Ecto neural progenitor cell (in vitro differentiated cells): ENCODE results near the gene PKN1.
"Not testable (repeated sequence)": the region's sequence is repeated elsewhere in the genome, so short reads cannot be mapped to it uniquely, and the experiment has no call there.

Experiments used
- DNase-seq: peaks from one replicate; pipeline ENCODE4 v3.0.0-alpha.2; 2018; ENCODE audit warnings: low spot score

Gene PKN1

DNA sequence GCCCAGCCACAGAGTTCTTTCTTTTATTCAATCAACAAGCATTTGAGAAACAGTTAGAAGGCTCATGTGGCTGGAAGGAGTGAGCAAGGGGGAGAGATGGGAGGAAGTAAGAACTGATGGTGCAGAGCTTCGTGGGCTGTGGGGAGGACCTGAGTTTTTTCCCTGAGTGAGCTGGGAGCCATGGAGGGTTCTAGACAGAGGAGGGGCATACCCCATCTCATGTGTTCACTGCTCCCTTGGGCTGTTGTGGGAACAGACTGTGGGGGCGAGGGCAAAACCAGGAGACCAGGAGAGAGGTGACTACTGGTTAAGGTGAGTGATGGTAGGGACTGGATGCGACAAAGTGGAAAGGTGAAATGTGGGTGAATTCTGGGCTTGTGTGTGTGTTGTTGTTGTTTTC is 2.4 kb upstream of the PKN1 start:
- DNase-seq = no peak

DNA sequence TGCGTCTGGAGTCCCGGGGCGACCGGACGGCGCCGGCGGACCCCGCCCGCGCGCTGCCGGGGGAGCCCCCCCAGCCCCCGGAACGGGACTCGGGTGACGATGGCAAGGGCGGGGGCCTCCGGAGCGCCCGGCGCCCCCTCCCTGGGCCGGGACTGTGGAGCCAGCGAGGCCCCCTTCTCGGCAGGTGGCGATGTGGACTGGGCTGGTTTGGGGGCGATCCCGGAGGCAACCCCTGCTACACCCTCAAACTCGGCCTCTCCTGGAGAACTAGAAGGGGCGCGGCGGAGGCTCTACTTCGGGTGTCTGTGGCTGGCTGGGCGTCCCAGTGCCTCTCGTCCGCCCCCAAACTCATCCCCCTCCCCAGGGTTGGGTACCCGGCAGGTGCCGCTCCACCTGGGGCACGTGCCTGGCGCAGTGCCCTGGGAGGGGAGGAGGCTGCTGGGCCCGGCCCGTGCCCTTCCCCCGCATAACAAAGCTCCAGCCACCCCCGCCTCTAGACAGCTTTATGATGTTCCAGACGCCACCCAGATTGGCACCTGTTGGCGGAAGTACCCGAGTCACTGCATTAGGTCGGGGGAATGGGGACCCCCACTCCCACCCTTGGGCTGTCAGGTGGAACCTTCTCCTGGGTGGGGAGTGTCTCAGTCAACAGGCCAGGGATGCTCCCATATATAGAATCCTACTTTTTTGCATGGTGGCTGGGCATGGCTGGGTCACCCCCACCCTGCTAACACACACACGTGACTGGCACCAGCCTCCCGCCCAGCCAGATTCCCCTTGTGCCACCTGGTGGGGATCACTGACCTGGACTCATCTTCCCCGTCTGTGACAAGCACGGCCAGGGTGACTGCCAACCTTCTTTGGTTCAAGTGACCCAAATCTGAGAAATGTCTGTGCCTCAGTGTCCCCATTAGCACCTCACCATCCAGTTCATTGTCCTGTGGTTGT is 722 bp downstream of the PKN1 start:
- peak; percentile 60 for DNase-seq

DNA sequence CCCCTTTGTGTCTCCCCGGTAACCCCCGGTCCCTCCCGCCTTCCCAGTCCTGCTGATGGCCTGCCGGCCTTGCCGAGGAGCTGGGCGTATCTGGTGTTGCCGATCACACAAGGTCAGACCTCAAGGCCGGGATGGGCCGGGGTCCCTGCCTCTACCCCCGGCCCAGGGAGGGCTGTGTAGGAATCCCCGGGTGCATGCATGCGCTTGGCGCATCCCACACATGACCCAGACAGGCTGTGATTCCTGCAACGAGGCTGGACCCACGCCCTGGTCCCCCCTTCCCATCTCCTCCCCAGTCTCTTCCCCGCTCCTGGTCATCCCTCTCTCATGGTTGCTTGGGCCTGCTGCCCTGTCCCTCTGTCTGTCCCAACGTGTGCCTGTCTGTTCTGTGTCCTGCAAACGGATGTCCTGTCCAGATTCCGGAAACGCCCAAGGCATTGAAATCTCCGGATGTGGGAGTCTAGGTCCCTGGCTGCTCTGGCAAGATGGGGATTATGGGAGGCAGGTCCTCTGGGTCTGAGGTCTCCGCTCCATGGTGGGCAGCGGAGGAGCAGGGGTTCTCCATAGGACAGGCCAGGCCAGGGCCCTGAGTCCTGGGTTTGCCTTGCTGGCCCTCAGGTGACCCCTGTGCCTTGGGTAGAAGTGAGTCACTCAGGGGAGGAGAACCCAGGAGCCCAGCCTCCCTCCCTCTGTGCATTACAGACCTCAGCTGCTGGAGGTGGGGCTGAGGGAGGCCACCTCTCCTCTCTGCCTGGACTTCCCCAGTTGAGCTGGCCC is 1.6 kb downstream of the PKN1 start:
- no peak for DNase-seq

DNA sequence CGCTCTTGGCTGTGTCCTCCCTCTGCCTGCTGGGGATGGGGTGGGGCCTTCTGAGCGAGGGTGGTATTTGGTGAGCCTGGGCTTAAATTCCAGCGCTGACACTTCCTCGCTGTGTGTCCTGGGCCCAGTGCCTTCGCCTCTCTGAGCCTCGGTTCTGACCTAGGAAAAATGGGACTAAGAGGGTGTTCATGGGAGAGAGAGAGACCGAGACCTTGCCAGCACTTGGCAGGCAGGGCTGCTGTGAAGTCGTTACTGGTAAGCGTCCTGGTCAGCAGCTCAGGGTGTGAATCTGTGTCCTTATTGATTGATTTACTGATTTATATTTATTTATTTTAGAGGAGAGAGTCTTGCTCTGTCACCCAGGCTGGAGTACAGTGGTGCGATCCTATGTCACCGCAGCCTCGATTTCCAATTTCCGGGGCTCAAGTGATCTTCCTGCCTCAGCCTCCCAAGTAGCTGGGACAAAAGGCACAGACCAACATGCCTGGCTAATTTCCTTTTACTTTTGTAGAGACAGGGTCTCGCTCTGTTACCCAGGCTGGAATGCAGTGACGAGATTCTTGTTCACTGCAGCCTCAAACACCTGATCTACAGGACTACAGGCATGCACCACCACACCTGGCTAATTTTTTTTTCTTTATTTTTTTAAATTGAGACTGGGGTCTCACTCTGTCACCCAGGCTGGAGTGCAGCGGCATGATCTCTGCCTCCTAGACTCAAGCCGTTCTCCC is 2.4 kb downstream of the PKN1 start:
- DNase-seq = no peak

DNA sequence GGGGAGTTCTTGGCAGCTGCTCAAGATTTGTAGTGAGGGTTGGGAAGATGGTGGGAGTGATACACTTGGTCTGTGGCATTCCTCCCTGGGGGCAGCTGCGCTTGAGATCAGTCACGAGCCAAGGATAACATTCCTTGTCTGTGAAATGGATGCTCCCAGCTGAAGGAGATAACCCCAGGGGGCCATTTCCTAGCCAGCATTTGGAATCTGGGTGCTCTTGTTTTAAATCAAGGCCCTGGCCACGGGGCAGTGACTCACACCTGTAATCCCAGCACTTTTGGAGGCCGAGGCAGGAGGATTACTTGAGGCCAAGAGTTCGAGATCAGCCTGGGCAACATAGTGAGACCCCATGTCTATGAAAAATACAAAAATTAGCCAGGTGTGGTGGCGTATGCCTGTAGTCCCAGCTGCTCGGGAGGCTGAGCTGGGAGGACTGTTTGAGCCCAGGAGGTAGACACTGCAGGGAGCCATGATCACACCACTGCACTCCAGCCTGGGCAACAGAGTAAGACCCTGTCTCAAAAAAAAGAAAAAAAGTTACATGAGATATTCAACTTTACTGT is 4.6 kb downstream of the PKN1 start:
- no peak for DNase-seq

DNA sequence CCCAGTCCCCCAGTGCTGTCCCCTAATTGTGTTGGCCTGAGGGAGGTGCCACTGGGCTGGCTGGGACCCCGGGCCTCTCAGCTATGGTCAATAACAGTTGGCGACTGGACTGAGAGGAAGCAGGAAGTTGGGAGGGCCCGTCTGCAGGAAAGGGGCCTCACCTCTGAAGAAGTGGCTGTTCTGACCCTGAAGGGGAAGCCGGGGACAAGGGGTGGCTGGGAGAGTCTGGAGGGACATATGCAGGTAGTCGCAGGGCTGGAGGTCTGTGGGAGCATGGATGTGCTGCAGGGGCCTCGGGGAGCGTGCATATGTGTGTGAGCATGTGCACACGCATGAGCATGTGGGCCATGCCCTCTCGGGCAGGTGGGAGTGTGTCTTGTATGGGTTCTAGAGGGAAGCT is 5.9 kb downstream of the PKN1 start:
- DNase-seq = no peak

DNA sequence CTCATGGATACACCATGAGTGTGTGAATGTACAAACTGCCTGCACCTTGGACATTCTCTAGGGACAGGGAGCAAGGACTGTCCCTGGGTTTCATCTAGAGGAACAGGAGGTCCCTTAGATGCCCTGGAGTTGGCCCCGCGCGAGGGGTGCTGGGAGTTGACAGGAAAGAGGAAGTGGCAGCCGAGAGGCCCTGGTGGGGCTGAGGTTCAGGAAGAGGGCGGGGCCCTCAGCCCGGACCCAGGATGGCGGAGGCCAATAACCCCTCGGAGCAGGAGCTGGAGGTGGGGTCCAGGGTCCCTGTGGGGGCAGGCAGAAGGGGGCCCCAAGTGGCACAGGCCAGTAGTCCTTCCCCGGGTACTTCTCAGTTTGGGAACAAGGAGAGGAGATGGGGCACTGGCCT is 6.9 kb downstream of the PKN1 start:
- DNase-seq = no peak

DNA sequence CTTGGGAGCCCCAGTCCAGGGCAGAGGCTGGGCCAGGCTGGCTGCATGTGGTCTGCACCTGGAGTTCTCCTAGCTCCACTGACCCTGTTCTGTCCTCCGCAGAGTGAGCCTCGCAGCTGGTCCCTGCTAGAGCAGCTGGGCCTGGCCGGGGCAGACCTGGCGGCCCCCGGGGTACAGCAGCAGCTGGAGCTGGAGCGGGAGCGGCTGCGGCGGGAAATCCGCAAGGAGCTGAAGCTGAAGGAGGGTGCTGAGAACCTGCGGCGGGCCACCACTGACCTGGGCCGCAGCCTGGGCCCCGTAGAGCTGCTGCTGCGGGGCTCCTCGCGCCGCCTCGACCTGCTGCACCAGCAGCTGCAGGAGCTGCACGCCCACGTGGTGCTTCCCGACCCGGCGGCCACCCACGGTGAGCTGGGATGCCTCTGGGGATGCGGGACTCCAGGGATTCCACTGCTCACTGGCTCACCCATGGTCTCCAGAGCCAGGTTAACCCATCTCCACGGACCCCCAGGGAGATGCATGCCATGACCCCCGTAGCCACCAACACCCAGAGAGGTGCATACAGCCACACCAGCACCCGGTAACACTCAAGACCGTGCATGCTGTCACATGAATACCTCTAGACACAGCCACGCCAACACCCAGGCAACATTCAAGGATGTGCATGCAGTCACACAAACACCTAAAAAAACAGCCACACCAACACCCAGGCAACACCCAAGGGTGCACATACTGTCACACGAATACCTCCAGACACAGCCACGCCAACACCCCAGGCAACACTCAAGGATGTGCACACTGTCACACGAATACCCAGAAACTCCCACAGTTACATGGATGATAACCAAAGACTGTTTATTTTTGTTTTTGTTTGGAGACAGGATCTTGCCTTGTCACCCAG is 8.2 kb downstream of the PKN1 start:
- no peak for DNase-seq

DNA sequence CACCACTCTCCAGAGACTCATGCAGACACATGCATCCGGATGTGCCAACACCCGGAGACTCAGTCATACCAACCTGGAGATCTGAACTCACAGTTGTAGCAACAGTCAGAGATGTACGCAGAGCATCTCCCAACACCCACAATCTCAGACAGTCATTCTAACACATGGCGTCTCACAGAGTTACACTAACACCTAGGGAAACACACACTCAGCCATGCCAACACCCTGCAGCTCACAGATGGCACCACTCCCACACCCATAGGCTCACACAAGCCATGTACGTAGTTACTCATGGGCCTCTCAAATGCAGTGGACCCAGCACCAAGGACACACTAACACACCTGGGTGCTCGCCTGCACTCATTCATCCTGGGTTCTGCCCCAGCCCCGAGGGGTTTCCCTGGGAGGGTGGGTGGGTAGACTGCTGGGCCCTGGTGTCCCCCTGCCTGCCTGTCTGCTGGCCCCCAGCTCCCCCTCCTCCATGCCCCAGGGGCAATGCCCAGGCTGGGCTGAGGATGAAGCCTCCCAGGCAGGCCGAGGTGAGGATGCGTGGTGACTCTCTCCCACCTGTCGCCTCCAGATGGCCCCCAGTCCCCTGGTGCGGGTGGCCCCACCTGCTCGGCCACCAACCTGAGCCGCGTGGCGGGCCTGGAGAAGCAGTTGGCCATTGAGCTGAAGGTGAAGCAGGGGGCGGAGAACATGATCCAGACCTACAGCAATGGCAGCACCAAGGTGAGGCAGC is 10.0 kb downstream of the PKN1 start:
- no peak for DNase-seq

DNA sequence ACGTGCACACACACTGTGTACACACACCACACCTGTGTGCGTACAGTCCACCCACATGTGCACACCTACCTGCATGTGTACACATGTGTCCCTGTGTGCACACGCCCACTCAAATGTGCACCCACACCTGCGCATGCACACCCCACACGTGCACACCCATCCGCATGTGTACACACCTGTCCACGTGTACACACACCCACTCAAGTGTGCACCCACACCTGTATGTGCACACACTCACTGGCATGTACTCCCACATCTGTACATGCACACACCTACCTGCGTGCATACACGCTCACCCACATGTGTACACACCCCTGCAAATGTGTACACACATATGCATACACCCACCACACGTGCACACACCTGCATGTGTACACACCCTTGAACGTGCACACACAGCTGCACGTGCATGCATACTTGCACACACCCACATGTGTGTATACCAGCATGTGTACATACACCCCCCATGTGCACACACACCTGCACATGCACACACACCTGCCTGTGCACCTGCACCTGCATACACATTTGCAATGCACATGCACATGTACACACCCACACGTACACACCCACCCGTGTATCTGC is 10.6 kb downstream of the PKN1 start:
- DNase-seq = no peak

DNA sequence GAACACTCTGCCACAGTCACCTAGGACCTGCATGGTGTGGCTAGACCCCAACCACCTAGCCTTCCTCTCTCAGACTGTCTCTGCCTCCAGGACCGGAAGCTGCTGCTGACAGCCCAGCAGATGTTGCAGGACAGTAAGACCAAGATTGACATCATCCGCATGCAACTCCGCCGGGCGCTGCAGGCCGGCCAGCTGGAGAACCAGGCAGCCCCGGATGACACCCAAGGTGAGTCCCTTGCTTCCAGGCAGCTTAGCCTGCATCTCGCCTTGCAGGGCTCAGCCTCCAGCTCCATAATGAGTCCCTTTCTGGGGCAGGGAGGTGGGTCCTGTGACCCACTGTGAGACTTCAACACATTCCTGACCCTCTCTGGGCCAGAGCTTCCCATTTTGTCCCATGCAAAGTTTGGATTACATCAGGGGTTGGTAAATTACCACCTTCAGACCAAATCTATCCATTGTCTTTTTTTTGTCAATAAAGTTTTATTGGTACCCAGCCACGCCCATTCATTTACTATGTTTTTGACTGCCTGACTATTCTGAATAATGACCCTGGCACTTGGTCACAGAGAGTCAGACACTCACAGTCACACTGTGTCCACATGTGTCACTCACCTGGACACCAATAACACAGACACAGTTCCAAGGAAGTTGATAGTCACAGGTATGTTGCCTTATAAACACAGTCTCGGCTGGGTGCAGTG is 13.4 kb downstream of the PKN1 start:
- no peak for DNase-seq

DNA sequence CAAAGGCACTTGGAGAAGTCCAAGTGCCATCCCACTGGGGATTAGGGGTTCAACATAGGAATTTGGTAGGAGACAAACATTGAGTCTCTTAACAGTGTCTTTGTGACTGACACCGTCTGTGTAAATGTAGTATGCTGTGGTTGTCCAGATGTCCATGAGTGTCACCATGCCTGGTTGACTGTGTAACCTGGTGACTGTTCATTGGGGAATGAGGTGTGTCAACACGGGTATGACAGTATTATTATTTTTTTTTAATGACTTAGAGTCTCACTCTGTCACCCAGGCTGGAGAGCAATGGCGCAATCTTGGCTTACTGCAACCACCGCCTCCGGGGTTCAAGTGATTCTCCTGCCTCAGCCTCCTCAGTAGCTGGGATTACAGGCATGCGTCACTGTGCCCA is 16.2 kb downstream of the PKN1 start:
- no peak for DNase-seq

DNA sequence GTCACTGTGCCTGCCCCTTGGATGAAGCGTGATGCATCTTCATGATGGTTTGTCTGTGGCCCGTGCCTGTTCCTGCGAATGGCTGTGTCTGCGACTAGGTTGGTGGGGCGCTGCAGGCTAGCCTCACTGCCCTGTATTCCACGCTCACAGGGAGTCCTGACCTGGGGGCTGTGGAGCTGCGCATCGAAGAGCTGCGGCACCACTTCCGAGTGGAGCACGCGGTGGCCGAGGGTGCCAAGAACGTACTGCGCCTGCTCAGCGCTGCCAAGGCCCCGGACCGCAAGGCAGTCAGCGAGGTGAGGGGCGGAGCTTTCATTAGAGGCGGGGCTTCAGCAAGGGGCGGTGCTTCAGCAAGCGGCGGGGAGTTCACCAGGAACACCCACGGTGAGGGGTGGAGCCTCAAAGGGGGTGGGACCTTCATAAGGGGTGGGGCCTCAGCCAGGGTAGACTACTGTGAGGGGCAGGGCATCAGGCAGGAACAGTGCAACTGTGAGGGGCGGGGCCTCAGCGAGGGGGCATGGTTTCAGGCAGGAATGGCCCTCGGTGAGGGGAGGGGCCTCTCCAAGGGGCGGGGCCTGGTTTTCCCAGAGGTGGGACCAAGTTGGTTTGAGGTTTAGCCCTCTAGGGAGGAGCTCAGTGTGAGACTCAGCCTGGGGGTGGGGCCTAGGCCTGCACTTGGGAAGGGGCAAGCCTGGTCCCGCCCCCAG is 17.2 kb downstream of the PKN1 start:
- peak; percentile 80 for DNase-seq

DNA sequence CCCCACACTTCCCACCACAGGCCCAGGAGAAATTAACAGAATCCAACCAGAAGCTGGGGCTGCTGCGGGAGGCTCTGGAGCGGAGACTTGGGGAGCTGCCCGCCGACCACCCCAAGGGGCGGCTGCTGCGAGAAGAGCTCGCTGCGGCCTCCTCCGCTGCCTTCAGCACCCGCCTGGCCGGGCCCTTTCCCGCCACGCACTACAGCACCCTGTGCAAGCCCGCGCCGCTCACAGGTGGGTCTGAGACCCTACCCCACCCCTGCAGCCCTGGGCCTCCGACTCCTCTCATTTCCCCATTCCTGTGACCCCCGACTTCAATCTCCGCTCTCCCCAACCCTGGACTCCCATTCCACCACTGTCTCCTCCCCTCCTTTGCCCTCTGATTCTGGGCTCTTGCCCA is 17.8 kb downstream of the PKN1 start:
- DNase-seq = no peak

DNA sequence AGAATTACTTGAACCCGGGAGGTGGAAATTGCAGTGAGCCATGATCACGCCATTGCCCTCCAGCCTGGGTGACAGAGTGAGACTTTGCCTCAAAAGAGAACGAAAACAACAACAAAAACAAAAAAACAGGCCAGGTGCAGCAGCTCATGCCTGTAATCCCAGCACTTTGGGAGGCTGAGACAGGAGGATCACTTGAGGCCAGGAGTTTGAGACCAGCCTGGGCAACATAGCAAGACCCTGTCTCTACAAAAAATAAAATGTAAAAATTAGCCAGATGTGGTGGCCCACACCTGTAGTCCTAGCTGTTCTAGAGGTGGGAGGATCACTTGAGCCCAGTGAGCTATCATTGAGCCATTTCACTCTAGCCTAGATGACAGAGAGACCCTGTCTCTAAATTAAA is 19.2 kb downstream of the PKN1 start:
- DNase-seq = not testable (repeated sequence)

DNA sequence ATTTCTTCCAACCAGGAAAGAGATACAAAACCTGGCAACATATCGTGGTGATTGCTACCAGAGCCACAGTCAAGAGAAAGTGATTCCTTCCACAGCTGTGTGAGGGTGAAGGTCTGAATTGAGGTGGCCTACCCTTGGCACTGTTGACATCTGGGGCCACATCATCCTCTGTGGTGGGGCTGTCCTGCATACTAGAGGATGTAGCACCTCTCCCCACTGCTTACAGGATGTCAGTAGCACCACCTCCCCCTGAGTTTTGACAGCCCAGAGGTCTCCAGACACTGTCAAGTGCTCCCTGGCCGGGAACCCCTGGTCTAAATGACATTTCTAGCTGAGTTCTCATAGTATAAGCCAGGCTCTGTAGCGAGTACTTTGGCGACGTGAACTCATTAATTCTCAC is 26.6 kb downstream of the PKN1 start:
- no peak for DNase-seq

DNA sequence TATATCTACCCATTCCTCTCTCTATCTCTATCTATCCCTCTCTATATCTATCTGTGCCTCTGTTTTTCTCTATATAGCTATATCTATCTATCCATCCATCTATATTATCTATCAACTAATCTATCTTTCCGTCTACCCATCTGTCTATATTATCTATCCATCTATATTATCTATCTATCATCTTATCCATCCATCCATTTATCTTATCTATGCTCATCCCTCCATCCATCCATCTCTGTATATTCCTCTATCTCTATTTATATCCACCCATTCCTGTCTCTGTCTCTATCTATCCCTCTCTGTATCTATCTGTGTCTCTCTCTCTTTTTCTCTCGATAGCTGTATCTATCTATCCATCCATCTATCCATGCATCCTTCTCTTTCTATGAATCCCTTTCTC is 27.8 kb downstream of the PKN1 start:
- DNase-seq = no peak

DNA sequence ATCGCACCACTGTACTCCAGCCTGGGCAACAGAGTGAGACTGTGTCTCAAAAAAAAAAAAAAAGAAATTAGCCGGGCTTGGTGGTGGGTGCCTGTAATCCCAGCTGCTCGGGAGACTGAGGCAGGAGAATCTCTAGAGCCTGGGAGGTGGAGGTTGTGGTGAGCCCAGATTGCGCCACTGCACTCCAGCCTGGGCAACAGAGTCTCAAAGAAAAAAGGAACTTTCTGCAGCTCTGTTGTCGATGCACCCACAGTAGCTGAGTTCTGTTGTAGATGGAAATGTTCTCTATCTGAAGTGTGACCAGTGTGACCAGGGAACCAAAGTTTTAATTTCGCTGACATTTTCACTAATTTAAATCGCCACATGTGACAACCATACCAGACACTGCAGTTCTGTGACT is 29.3 kb downstream of the PKN1 start:
- DNase-seq = not testable (repeated sequence)

DNA sequence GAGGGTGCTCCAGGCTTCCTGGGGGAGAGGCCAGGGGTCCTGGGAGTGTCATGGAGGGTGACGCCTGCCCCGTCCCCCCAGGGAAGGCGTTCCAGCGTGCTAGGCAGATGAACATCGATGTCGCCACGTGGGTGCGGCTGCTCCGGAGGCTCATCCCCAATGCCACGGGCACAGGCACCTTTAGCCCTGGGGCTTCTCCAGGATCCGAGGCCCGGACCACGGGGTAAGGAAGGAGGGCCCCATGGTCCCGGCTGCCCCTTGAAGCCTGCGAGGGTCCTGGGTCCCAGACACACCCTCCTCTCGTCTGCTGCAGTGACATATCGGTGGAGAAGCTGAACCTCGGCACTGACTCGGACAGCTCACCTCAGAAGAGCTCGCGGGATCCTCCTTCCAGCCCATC is 30.6 kb downstream of the PKN1 start:
- DNase-seq = no peak
